ENCODE results near the gene ATP2C2.

ATP2C2 gene

DNA sequence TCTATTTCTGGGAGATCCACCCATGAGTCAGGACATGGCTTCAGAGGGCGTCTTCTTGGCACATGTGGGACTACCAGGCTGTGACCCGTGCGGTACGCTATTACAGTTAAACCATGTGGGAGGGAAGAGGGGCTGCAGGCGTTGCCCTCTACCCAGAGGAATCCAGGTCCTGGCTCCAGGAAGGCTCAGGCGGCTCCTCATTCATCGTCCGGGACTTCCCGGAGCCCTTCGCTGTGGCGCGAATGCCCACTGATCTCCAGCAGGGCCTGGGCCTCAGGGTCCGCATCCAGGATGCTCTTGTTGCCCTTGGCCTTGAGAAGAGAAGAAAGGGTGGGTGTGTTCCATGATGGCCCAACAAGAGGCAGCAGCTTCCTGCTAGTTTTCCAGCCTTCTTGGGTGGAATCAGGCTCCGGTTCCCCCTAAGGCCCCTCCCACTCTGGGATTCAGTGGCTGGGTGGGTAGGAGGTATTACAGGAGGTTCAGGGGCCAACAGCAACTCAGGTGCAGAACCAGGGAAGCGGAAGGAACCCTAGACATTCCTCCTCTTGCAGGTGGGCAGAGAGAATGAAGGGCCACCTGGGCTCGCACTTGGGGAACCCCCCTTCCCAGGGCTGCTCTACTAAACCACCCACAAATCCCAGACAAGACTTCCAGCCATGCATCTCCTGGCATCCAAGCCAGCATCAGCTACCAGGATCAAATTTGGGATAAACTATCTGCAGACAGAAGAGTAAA, 111.5 kb downstream of the ATP2C2 start:
- DNase-seq, result no peak

DNA sequence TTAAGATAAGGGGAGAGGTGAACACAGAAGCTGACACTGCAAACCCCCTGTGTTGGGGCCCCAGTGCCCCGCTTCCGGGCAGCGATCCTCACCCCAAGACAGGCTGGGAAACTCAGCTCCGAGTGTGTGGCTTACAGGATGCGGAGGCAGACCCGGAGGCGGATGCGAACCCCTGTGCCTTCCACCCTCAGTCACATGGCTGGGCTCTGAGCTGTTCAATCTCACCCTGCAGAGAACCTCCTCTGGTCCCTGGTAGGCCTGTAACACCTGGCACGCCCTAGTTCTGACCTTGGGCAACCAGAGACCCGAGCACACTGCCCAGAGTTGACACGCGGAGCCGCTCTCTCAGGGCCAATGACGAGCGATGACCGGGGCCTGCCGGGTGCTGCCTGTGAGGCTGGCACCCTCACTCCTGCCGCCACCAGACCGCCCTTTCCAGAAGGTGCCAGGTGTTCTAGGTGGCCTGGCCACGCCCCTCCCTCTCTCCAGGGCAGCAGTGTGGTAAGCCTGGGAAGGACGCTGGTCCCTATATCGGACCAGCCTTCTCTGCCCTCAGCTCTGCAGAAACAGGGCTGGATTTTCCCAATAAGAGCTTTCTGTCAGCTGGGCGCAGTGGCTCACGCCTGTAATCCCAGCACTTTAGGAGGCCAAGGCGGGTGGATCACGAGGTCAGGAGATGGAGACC, 112.9 kb downstream of the ATP2C2 start:
- no peak for DNase-seq

DNA sequence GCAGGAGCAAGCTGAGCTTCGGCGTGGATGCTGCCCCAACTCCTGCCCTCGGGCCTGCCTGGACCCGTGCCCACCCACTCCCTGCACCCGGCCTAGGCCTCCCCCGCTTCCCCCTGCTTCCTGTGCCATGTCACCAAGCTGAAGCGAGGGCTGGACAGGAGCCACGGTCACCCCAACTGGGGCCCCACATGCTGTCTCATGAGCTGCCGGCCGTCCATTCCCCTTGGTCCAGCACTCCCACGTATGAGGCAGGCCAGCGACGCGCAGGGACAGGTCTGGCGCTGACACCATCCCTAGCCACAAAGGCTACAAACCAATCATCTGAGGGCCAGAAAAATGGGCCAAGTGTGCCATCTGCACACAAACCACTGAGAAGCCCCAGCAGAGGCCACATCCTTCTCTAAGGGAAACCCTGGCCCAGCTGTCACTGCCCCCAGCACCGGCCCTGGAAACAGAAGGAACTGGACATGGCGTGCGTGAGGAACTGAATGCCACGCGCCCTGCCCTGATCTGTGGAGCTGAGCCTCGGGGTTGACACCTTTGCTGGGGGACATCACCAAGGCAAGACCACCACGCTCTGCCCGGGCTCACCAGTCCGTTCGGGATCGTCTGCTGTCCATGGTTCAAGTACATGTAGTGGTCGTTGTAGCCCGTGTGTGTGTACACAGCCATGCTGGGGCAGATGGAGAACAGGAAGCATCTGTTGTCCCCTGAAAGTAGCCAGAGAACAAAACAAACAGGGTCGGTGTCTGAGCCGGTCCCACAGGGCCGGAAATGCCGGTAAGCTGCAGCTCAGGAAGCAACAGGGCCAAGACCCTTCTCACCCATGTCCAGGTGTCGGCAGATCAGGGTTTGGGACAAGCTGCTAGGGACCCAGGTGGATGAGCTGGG, 113.9 kb downstream of the ATP2C2 start:
- DNase-seq, result no peak

DNA sequence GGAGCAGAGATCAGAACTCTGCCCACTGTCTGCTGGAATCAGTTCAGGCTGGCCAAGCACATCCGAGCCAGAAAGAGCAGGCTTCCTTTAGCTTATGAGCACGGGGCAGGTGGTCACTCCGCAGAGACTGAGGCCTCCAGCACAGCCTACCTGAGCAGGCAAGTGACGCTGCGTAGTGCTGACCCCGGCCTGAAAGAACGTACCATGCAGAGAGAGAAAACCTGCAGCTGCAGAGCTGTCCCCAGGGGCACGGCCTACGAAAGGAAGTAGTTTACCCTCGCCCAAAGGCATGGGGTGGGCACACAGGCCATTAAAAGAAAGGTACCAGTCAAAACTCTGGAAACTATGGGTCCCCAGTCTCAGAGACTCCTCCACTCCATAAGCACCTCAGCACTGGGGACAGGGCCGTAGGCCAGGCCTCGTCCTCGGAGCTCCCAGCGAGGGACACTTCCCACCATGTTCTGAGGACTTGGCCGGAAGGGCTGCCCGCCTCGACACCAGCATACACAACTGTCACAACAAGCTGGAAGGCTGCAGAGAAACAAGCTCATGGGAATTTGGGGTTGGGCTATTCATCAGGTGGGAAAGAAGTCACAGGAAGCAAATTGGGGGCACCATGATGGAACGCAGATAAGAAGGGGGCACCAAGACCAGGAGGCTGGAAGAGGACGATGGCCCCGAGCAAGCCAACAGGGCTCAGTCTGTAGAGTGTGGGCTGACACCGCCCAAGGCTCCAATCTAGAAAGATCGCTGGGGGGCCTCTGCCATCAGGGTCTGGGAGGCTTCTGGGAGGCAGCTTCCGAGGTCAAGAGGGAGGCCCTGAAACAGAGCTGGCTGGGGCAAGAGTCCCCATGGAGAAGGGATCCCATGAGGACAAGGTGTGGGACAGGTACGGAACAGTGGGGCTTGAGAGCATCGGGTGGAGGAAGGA, 114.9 kb downstream of the ATP2C2 start:
- DNase-seq, result no peak

DNA sequence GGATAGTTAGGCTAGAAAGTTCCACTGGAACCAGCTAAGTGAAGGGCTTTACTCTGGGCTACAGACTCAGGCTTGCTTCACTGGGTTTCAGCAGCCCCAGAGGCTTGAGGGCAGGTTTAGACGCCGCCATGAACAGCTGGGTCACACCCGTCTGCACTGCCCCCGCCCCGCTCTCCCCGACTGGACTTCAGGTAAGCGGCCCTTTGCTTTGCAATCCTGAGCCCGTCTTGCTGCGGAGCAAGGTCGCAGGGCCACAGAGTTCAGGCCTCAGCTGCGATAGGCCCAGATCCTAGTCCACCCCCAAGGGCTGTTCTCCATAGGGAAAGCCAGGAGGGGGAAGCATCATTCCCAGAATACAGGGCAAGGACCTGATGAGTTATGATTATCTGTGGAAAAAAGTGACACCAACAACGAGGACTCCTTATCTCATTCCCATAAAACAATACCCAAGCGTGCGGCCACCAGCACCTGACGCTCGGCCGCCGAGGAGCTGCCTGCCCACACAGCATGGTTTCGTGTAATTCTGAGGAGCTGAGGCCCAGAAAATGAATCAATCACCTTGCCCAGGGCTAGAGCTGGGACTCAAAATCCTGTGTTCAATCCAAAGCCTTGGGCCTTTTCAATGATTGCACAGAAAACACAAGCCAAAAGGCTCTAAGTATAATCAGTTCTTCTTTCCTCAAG, 115.7 kb downstream of the ATP2C2 start:
- no peak for DNase-seq

DNA sequence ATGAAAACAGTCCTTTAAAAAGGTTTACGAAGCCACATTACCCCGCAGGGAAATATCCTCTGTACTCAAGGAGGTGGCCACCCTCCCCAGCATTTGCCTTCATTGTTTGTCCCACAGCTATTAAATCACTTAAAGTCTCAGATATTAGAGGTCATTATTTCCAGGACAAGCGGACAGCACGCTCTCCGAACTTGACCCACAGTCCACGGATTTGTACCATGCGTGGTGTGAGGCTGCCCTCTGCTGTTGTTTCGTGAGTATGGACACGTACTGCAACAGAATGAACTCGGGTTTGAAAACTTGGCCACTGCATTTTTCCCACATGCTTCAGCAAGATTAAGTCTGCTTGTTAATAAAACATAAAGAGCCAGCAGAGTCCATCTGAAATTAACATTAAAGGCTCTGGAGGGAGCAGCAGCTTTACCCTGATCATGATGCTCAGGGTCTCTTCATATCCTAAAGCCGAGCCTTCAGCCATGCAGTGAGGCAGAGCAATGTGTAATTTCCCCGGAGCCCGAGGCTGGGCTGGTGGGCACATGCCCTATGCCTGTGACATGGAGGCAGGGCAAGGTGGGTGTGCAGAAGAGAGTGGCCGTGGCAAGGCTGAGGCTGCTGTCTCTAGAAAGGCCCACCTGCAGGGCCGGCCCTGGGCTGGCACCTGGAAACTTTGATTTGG, 116.4 kb downstream of the ATP2C2 start:
- DNase-seq, result peak; percentile 66

DNA sequence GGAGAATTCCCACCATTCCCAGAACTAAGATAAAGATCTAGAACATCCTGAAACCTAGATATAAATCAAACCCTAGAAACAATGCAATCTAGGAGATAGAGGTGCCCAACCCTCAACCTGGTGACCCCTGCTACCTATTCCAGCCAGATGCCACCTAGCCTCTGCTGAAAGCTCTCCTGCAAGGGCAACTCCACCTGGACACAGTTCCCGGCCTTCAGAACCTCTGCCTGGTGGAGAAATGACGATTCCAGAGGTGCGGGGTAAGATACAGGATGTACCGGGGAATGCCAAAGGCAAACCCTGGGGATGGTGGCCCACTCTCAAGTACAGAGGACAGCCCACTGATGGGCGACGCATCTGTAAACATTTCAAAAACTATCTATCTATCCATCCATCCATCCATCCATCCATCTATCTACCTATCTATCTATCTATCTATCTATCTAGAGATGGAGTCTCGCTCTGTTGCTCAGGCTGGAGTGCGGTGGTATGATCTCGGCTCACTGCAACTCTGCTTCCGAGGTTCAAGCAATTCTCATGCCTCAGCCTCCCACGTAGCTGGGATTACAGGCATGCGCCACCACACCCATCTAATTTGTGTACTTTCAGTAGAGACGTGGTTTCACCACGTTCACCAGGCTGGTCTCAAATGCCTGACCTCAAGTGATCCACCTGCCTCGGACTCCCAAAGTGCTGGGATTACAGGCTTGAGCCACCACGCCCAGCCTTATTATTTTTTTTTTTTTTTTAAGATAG, 117.1 kb downstream of the ATP2C2 start:
- no peak for DNase-seq

DNA sequence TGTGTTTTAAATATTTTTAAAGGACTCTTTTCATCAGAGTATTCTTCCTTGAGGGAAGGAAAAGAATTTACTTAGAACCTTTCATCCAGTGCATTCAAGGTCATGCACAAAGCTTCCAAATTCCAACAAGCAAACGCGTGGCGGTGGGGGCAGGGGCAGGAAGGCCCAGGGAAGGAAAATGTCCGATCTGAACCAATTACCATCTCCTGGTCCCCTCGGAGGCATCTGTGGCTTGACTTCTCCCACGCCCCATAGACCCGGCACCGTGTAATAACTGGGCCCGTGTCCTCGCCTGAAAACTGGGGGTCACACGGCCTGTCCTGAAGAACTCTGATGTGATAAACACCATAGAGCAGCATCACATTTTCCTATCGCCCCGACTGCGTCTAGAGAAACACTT, 117.8 kb downstream of the ATP2C2 start:
- DNase-seq, result no peak

DNA sequence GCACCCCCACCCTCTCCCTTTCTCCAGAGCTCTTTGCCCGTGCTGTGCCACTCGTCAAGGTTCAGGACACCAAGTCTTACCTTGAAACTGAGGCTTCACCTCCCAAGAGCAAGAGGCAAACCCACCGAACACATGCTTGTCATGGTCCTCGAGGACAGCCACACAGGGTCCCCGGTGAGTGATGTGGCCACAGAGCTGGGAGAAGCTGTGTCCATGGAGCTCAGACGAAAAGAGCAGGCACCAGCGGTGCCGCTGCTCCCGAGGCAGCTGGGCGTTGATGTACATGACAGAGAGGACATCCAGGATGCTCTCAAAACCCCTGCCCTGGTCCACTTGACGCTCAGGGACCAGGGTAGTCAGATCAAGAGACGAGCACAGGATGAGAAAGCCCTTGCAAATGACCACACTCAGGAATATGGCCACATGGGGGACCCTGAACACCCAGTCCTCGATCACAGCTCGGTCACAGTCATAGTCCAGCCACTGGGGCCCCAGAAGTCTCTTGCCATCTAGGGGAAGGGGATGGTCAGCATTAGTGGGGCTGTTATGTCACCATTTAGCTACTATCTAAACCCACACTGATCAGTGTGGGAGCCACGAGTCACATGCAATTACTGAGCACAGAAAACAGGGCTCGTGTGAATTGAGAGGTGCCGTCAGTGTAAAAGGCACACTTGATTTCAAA, 118.4 kb downstream of the ATP2C2 start:
- DNase-seq, result no peak

DNA sequence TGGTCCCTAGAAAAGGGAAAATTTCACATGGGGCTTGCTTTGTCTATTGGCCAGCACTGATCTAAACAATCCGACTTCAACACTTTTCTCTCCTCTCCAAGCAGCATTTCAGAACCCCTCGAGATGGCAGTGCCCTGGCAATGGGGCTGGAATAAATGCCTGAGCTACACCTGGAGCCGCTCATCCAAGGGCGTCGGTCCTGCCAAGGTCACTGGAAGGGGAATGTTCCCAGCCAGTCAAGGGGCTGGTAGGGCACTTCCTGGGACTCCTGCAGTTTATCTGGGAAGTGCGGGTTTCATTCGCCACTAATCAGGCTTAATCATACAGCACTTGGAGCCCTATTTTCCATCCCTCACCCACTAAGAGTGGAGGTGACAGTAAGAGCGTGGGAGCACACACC, 119.0 kb downstream of the ATP2C2 start:
- no peak for DNase-seq

DNA sequence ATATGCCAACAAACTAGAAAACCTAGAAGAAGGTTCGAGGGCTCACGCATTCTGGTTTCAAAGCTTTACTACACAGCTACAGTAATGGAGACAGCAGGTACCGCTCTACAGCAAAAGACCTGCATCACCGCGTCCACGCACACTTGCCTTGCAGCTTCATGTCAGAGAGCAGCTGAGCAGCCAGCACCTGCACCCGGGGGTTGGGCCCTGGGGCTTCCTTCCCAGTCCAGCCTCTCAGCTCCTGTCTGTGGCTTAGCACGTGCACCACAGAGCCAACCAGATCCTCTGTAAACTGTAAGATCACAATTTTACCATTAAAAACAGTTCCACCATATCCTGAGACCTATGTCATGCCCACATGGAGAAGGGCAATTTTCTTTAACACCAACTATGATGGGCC, 120.8 kb downstream of the ATP2C2 start:
- DNase-seq, result no peak

DNA sequence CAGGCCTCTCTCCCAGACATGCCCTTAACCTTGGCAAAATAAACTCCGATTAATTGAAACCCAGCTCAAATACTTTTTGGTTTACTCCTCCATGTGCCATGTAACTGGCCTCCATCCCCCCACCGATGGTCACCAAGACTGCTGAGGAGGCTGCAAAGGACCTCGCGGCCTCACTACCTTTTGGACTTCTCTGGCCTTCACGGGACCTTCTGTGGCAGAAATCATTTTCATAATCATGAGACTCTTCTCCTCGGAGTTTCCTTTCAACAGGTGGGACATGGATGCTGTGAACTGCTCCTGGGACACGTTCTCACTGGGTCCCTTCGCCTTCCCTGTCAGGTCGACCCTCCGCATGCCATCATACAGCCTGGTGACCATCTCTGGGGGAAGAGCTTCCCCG, 127.2 kb downstream of the ATP2C2 start:
- no peak for DNase-seq

DNA sequence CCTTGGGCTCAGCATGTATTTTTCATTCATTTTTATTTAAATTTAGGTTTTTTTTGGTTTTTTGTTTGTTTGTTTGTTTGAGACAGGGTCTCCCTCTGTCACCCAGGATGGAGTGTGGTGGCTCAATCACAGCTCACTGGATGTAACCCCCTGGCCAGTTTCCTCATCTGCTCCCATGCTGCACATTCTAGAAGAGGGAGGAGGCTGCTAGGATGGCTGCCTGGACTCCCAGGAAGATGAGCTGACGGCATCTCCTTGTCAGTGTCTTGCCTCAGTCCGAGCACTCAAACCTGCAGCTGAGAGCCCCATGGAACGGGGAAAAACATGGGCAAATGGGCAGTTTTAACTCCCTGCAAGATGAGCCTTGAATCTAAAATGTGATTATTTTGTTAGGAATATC, 128.7 kb downstream of the ATP2C2 start:
- DNase-seq, result no peak

DNA sequence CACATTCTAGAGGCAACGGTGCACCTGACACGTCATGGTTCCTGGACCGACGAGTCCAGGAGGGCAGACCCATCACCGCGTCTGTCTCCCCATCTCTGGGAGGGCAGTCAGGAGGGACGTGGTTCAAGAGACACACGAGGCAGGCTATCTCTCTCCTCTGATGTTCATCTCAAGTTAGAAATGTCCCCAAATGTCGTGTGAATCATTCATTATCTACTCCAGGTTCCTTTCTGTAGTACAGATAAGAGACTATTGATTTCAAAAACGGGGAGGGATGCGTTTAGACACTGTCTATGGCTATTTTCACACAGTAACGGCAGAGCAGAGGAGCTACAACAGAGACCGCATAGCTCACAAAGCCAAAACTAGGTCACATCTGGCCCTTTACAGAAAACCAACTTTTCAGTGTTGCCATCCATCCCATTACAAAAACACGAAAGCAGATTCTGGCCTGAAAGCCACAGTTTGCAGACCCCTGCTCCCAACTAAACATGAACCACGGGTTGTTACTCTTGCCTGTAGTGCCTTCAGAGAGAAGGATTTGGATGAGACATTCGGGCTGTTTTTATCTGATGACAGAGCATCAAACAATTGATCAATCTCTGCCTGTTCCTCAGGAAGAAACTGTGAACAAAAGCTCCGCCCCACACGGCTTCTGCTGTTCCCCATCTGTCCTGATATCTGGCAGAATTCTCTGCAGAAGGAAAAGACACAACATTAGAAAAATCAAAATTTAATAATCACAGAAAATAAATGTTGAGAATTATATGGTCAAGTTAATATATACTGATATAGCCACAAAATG, 129.3 kb downstream of the ATP2C2 start:
- no peak for DNase-seq

DNA sequence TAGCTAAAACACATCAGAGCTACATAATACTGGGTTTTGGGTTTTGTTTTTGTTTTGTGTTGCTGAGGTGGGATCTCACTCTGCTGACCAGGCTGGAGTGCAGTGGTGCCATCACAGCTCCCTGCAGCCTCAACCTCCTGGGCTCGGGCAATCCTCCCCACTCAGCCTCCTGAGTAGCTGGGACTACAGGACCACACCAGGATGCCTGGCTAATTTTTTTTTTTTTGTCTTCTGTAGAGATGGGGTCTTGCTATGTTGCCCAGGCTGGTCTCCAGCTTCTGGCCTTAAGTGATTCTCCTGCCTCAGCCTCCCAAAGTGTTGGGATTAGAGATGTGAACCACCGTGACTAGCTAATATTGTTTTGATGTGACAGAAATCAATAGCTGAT, 129.9 kb downstream of the ATP2C2 start:
- no peak for DNase-seq

DNA sequence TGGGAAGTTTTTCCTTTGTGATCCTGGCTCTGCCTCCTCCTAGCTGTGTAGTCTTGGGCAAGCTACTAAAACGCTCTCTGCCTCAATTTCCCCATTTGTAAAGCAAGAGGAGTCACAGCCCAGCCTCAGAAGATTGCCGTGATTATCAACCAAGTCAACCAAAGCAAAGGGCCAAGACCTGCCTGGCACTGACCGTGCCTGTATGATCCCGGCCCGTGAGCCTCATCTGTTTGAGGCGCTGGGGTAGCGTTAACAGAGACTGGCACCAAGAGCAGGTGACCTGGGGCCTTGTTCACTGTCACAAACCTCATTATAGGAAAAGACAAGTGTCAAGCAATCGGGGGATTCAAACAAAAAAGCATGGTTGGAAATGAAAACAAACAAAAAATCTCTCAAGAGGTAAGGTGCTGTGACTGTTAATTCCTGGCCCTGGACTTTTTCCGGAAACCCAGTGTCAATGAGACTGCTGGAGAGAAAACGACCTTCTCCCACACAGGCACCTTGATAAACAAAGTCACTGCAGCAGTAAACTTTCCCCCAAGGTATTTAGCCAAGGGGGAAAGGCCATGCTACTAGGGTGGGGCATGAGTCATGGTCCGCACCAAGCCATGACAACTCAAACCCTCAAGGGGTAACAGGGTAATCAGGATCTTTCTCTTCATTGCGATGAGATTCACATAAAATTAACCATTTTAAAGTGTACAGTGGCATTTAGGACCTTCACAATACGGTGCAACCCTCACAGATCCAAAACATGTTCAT, 130.7 kb downstream of the ATP2C2 start:
- DNase-seq, result no peak

DNA sequence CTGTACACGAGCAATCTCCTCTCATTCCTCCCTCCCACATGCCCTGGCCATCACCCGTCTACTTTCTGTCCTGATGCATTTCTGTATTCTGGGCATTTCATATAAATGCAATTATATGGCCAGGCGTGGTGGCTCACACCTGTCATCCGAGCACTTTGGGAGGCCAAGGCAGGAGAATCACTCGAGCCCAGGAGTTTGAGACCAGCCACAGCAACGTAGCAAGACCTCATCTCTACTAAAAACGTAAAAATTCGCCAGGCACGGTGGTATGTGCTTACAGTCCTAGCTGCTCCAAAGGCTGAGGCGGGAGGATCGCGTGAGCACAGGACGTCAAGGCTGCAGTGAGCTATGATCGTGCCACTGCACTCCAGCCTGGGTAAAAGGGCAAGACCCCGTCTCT, 131.3 kb downstream of the ATP2C2 start:
- DNase-seq, result no peak

DNA sequence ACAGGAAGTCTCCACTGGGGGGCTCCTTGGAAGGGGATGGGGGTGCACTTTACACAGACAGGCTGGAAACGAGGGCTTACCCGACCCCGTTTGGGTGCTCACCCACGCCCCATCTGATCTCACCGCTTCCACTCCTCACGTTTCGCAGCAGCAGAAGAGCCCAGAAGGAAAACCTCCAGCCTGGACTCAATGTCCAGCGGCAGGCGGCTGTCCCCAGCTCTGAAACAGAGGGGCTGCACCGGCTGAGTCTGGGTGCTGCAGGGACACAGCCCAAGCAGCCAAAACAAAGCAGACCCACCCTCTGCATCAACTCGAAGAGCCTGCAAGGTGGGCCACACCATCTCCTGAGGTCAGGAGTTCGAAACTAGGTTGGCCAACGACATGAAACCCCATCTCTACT, 132.2 kb downstream of the ATP2C2 start:
- no peak for DNase-seq

Measured in hematopoietic multipotent progenitor cell treated with erythropoietin and hydrocortisone succinate and interleukin-3 and kit ligand, for 4 days (in vitro differentiated cells).